ENCODE data around the gene MYO16.

GRCh38 chr13:108920137-108920536 lies 290.7 kb downstream of the MYO16 start:
- TF ChIP-seq CTCF (conservative IDR thresholded peaks at IDR 0.05; ENCODE audit: low read depth, low read length) (no peak), MXI1 (IDR thresholded peaks at IDR 0.05; ENCODE audit: borderline replicate concordance, low read depth, low read length) (no peak), RAD21 (IDR thresholded peaks at IDR 0.05; ENCODE audit: low read length) (no peak), BHLHE40 (IDR thresholded peaks at IDR 0.05; ENCODE audit: low read depth, low read length) (no peak), RFX5 (IDR thresholded peaks at IDR 0.05; ENCODE audit: low read depth, low read length) (no peak), POLR2A (IDR thresholded peaks at IDR 0.05; ENCODE audit: low read depth, low read length) (no peak), CEBPB (IDR thresholded peaks at IDR 0.05; ENCODE audit: low read depth, low read length) (no peak), RCOR1 (IDR thresholded peaks at IDR 0.05; ENCODE audit: insufficient replicate concordance, low read length) (no peak), FOS (IDR thresholded peaks at IDR 0.05; ENCODE audit: low read depth, low read length) (no peak)
